T-helper 22 cell (primary cell): ENCODE measurements around the gene SAMD4B.

Experiments
- DNase-seq: peaks from one replicate; pipeline ENCODE4 v3.0.0-alpha.2; 2020; ENCODE audit warnings: low read depth

The SAMD4B gene

DNA sequence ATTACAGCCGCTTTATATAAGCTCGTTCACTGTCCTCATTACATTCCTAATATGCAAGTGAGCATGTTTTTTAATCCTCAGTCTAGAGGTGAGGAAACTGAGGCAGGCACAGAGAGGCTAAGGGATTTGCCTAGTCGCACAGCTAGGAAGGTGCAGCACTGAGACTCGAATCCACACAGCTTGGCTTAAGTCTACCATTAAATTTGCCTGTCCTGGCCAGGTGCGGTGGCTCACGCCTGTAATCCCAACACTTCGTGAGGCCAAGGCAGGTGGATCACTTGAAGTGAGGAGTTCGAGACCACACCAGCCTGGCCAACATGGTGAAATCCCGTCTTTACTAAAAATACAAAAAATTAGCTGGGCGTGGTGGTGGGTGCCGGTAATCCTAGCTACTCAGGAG lies 85.5 kb downstream of the SAMD4B start:
- DNase-seq: no peak

DNA sequence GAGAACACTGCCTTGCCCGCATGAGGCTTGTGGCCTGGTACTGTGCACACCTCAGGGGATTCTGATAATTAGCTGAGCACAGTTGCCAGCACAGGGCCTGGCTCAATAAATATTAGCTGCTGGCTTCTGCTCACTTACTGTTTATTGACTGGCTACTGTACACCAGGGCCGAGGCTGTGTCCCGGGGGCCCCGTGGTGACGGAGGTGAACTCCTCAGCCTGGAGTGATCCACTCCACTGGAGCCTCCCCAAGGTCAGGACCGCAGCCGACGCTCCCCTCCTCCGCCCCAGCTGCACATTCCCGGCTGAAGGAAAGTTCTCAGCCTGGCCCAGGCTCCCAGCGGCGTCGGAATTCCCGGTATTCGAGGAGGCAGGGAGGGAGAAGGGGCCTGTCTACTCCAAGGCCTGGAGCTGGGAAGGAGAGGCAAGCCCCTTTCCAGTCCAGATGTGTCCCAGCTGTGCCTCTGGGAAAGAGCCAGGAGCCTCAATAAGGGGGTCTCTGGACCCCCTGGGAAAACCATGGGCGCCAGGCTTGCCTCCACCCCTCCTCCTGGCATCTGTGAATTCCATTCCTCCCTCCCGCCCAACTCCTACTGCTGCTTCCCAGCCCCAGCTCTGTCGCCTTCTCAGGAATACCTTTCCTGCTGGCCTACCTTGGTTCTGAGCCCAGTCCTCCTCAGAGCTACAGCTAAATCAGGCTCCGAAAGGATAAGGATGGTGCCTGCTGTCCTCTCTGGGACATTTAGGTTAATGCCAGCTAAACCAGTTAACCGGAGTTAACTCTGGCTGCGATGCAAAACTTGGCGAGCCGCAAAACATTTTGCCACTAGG lies 86.3 kb downstream of the SAMD4B start:
- DNase-seq: no peak

DNA sequence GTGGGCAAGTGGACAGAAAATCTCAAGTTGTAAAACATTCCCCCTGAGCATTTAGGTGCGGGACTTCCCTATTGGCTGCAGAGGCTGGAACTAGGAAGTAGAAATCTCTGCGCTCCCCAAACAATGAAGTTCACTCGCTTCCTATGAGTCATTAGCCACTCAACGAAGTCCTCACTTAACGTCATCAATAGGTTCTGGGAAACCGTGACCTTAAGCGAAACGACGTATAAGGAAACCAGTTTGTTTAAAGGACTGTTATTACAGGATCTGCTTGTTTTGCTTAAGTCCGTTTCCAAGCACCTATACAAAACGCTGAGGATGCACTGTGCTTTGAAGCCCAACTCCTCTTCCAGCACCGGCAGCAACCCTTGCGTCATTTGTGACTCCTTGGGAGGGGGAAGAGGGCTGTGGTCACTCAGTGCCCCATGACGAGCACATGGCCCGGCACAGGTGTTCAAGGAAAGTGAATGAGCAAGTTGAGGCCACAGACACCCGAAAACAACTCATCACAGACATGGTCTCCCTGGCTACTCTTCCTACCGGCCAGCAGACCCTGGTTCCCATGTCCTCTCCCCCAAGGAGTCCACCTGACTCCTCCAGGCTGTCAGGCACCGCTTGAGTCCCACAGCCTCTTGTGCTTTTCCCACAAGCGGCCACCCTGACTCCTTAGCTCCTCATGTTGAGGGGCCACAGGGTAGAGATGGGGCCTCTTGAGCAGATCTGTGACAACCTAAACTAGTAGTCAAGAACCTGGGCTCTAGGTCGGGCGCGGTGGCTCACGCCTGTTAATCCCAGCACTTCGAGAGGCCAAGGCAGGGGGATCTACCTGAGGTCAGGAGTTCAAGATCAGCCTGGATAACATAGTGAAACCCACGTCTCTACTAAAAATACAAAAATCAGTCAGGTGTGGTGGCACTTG lies 88.7 kb downstream of the SAMD4B start:
- DNase-seq: peak; percentile 93

DNA sequence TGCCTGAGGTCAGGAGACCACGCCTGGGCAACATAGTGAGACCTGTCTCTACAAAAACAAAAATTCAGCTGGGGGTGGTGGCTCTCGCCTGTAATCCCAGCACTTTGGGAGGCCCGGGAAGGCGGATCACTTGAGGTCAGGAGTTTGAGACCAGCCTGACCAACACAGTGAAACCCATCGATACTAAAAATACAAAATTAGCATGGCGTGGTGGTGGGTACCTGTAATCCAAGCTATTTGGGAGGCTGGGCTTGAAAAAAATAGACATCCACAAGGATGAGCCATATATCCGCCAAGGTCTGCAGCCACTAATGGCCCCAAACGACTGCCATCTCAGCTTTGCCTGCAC lies 90.4 kb downstream of the SAMD4B start:
- DNase-seq: no peak

DNA sequence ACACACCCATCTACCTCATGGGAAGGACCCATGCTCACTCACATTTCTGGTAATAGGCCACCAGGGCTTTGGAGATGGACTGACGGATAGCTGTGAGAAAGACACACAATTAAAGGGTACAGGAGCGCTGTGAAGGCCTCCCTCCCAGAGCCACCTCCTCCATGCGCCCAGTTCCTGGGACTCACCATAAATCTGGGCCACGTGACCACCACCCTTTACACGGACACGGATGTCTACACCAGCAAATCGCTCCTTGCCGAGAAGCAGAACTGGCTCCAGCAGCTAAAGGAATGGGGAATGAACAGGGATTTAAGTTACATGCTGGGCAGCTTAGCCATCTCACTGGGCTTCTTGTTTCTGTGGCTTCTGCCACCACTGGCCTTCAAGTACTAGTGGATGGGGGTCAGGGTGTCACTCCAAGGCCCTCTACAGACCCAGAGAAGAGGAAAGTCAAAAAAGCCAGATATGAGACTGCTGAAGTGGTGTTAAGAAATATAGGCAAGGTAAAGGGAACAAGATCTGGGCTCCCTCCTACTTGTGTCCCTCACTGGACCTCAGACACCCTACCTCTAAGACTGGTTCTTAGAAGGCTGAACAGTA lies 91.4 kb downstream of the SAMD4B start:
- DNase-seq: no peak

DNA sequence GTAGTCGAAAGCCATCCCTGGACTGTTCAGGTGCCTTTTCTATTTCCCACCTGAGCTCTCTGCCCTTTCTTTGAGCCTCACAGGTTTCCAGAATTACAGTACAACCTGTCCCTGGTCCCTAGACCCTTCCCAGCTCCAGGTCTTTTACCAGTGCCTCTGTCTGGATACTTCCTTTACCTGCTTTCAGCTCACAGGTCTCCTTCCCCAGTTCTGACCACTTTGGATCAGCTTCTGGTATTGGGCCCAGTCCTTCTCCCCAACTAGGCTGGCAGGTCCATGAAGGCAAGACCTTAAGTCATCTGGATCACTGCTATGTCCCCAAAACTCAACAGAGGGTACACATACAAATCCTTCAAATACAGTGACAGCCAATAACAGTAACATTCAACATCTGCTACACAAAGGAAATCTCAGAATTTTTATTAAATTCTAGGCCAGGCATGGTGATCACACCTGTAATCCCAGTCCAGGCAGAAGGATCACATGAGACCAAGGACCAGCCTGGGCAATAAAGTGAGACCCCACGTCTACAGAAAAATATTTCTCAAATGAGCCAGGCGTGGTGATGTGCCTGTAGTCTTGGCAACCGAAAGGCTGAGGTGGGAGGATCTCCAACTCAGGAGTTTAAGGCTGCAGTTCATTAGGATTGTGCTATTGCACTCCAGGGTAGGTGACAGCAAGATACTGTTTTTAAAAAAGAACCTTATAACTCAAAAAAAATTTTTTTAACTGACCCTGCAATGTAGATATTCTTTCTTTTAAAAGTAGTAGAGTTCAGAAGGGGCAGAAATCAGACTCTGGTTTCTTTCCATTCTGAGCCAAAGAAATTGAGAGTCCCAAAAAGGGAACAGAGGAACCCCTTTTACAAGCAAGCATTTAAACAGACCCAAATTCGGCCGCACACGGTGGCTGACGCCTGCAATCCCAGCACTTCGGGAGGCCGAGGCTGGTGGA lies 92.2 kb downstream of the SAMD4B start:
- DNase-seq: no peak
